HEK293T (cell line): ENCODE measurements around the gene MBD2.

Experiments
- CTCF ChIA-PET: fragments of 350-600 bp; formaldehyde crosslinking; extraction: SDS; loops from one replicate; lab custom pipeline; 2021; ENCODE audit warnings: antibody characterized with exemption, inconsistent platforms; lab: Yijun Ruan, JAX
- POLR2A ChIA-PET: fragments of 350-600 bp; formaldehyde crosslinking; extraction: SDS; loops from one replicate; lab custom pipeline; 2020; ENCODE audit warnings: antibody characterized with exemption, inconsistent platforms; lab: Yijun Ruan, JAX
- DNase-seq: peaks from one replicate; pipeline ENCODE4 v3.0.0; 2012; ENCODE audit warnings: mixed read lengths; ENCODE audit errors: extremely low spot score
- ARNT ChIP-seq: fragments of 450-650 bp; IDR thresholded peaks from 2 replicates; pipeline ENCODE4 v1.6.1; 2017; ENCODE audit warnings: mild to moderate bottlenecking
- BHLHE40 ChIP-seq: fragments of 450-650 bp; IDR thresholded peaks from 2 replicates; pipeline ENCODE4 v1.6.1; 2016; ENCODE audit warnings: mild to moderate bottlenecking, moderate library complexity, borderline replicate concordance
- CTBP1 ChIP-seq: fragments of 450-650 bp; IDR thresholded peaks from 2 replicates; pipeline ENCODE4 v1.6.1; 2016; ENCODE audit warnings: borderline replicate concordance
- ELF4 ChIP-seq: fragments of 450-650 bp; IDR thresholded peaks from 2 replicates; pipeline ENCODE4 v1.6.1; 2017; ENCODE audit warnings: antibody characterized with exemption
- FOXA1 ChIP-seq: fragments of 450-650 bp; IDR thresholded peaks from 2 replicates; pipeline ENCODE4 v1.6.1; 2016; ENCODE audit warnings: mild to moderate bottlenecking
- FOXK2 ChIP-seq: fragments of 450-650 bp; IDR thresholded peaks from 2 replicates; pipeline ENCODE4 v1.6.1; 2016; ENCODE audit warnings: mild to moderate bottlenecking
- FOXM1 ChIP-seq: fragments of 450-650 bp; IDR thresholded peaks from 2 replicates; pipeline ENCODE4 v1.6.1; 2017; ENCODE audit warnings: mild to moderate bottlenecking, borderline replicate concordance
- HDGF ChIP-seq: fragments of 450-650 bp; IDR thresholded peaks from 2 replicates; pipeline ENCODE4 v1.6.1; 2017; ENCODE audit warnings: antibody characterized with exemption, borderline replicate concordance
- L3MBTL2 ChIP-seq: fragments of 450-650 bp; conservative IDR thresholded peaks from 2 replicates; pipeline ENCODE4 v1.6.1; 2016; ENCODE audit warnings: mild to moderate bottlenecking
- LEF1 ChIP-seq: fragments of 450-650 bp; IDR thresholded peaks from 2 replicates; pipeline ENCODE4 v1.6.1; 2017; ENCODE audit warnings: mild to moderate bottlenecking, borderline replicate concordance
- NFRKB ChIP-seq: fragments of 450-650 bp; IDR thresholded peaks from 2 replicates; pipeline ENCODE4 v1.6.1; 2016; ENCODE audit warnings: mild to moderate bottlenecking, moderate library complexity
- PKNOX1 ChIP-seq: fragments of 450-650 bp; IDR thresholded peaks from 2 replicates; pipeline ENCODE4 v1.6.1; 2016
- SP1 ChIP-seq: fragments of 450-650 bp; IDR thresholded peaks from 2 replicates; pipeline ENCODE4 v1.6.1; 2017
- SUZ12 ChIP-seq: fragments of 450-650 bp; IDR thresholded peaks from 2 replicates; pipeline ENCODE4 v1.6.1; 2016; ENCODE audit warnings: mild to moderate bottlenecking
- TARDBP ChIP-seq: fragments of 450-650 bp; IDR thresholded peaks from 2 replicates; pipeline ENCODE4 v1.6.1; 2016
- ZNF384 ChIP-seq: fragments of 450-650 bp; IDR thresholded peaks from 2 replicates; pipeline ENCODE4 v1.6.1; 2016

MBD2 gene

GRCh38 chr18:54157646-54158385 lies 66.7 kb downstream of the MBD2 start:
- ChIA-PET CTCF (interaction anchor here (0.6 kb wide), 1 partner anchor 30 kb away, joined by 3 read pairs; no protein-coding TSS in a partner anchor), POLR2A (no interaction called here)
- DNase-seq: no peak
- TF ChIP-seq BHLHE40: no peak
- no peak for TF ChIP-seq FOXK2
- no peak for TF ChIP-seq FOXA1
- no peak for TF ChIP-seq SP1
- TF ChIP-seq NFRKB: no peak
- TF ChIP-seq L3MBTL2: no peak
- TF ChIP-seq HDGF: no peak
- no peak for TF ChIP-seq CTBP1
- TF ChIP-seq TARDBP: no peak
- no peak for TF ChIP-seq PKNOX1
- TF ChIP-seq ARNT: no peak
- TF ChIP-seq FOXM1: no peak
- TF ChIP-seq SUZ12: no peak
- no peak for TF ChIP-seq LEF1

- no peak for DNase-seq
- no peak for TF ChIP-seq LEF1
- TF ChIP-seq NFRKB: no peak
- TF ChIP-seq L3MBTL2: no peak
- TF ChIP-seq SP1: no peak
- CTCF ChIA-PET: interaction anchor here (0.5 kb wide), 1 partner anchor 28 kb away, joined by 3 read pairs; no protein-coding TSS in a partner anchor
- POLR2A ChIA-PET: no interaction called here
Measured at GRCh38 chr18:54155412-54155811, 69.1 kb downstream of the MBD2 start.

- DNase-seq: no peak
- POLR2A ChIA-PET: no interaction called here
- CTCF ChIA-PET: no interaction called here
- TF ChIP-seq FOXK2: no peak
- no peak for TF ChIP-seq ELF4
- no peak for TF ChIP-seq SP1
- TF ChIP-seq CTBP1: no peak
- TF ChIP-seq ARNT: no peak
- no peak for TF ChIP-seq PKNOX1
- TF ChIP-seq FOXM1: no peak
Measured at GRCh38 chr18:54154231-54154630, 70.2 kb downstream of the MBD2 start.

- CTCF ChIA-PET: no interaction called here
- POLR2A ChIA-PET: no interaction called here
Measured at GRCh38 chr18:54151376-54151775, 73.1 kb downstream of the MBD2 start.

GRCh38 chr18:54150226-54150625 lies 74.2 kb downstream of the MBD2 start:
- DNase-seq: no peak
- ChIA-PET POLR2A (no interaction called here), CTCF (interaction anchor here (0.5 kb wide), 1 partner anchor 231 kb away, joined by 4 read pairs; no protein-coding TSS in a partner anchor)
- TF ChIP-seq CTBP1 (no peak), ELF4 (no peak), HDGF (no peak), FOXM1 (no peak), SUZ12 (no peak), L3MBTL2 (no peak), LEF1 (no peak)

More at GRCh38 chr18:54151376-54151775, 73.1 kb downstream of the MBD2 start:
- no peak for DNase-seq
- no peak for TF ChIP-seq L3MBTL2
- no peak for TF ChIP-seq BHLHE40
- TF ChIP-seq FOXM1: no peak
- TF ChIP-seq PKNOX1: no peak
- no peak for TF ChIP-seq FOXA1
- no peak for TF ChIP-seq ELF4
- no peak for TF ChIP-seq SP1
- no peak for TF ChIP-seq LEF1
- no peak for TF ChIP-seq FOXK2

GRCh38 chr18:54149078-54149697 lies 75.3 kb downstream of the MBD2 start:
- no peak for TF ChIP-seq FOXM1
- TF ChIP-seq SUZ12: no peak
- TF ChIP-seq TARDBP: no peak
- no peak for TF ChIP-seq PKNOX1
- no peak for TF ChIP-seq ZNF384
- no peak for TF ChIP-seq ARNT
- ChIA-PET CTCF (no interaction called here), POLR2A (no interaction called here)
- no peak for DNase-seq
